ENCODE measurements around the gene WSCD1. TPM values are rescaled to one million over a fixed set of nuclear protein-coding genes. Genes with fewer than 3 reads are reported as not detected.

The WSCD1 gene
- total RNA-seq (ENCODE audit: low replicate concordance), result 0.16 and 0.18 TPM in 2 replicates

DNA sequence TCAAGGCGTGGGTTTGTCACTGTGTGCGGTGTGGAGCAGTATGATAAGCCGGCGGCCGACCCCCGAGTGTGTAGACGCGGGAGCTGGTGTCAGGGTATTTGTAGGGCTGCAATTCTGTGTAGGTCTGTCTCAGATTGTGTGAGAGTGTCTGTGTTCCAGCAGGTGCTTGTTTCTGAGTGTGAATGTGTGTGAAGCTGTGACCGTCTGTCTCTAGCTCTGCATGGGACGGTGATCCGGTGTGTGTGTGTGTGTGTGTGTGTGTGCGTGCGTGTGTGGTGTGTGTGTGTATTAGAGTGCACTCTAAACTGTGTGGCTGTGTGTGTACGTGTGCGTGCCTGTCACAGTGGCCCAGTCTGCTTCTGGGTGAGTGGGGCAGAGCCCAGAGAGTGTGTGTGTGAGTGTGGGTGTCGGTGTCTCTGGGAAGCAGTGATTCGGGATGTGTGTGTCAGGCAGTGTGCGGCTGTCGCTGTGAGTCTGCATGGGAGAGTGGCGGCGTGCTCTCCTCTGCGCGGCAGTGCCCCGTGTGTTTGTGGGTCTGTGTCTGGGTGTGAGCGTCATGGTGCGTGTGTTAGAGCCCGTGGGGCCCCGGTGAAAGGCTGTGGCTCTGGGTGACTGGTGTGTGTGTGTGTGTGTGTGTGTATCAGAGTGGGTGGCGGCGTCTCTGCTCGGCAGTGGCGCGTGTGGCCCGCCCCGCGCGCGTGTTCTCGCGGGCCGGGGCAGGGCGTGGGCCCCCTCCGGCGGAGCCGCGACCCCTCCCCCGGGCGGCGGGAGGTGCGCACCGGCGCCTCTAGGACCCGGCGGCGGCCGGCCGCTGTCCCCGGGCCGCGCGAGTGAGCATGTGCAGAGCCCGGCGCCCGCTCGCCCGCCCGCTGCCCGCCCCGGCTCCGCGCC, at the start of gene WSCD1:
TSS of gene WSCD1 (plus strand) at position 841 of the 891 bp plus-strand sequence. CDS start 10,280 bp downstream, outside the sequence.
- TF ChIP-seq, protein P1, sequence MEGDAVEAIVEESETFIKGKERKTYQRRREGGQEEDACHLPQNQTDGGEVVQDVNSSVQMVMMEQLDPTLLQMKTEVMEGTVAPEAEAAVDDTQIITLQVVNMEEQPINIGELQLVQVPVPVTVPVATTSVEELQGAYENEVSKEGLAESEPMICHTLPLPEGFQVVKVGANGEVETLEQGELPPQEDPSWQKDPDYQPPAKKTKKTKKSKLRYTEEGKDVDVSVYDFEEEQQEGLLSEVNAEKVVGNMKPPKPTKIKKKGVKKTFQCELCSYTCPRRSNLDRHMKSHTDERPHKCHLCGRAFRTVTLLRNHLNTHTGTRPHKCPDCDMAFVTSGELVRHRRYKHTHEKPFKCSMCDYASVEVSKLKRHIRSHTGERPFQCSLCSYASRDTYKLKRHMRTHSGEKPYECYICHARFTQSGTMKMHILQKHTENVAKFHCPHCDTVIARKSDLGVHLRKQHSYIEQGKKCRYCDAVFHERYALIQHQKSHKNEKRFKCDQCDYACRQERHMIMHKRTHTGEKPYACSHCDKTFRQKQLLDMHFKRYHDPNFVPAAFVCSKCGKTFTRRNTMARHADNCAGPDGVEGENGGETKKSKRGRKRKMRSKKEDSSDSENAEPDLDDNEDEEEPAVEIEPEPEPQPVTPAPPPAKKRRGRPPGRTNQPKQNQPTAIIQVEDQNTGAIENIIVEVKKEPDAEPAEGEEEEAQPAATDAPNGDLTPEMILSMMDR (IDR thresholded peaks at IDR 0.05; ENCODE audit: insufficient read depth, low read length), result no peak
- DNase-seq (ENCODE audit: low read depth), result no peak
- no peak within 1 kb of the TSS for H3K4me3 ChIP-seq (ENCODE audit: low read depth, low read length)

DNA sequence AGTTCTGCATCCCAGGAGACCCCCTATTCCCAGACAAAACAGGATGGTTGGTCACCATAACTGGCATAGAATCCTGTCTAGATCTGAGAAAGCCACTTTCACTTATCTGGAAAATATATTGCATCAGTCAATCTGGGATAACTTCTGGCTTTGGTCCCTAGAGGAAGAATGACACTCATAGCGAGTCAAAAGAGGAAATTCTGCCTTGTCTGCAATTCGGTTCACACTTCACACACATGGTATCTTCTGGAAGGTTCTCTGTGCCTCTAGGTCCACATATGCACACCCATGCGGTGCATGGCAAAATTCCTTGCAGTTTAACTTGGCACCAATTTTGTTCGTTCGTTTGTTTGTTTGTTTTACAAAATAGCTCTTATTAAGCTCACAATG, 49.2 kb upstream of the WSCD1 start:
- no peak overlapping the region for H3K4me3 ChIP-seq (ENCODE audit: low read depth, low read length)
- TF ChIP-seq, protein P1 (IDR thresholded peaks at IDR 0.05; ENCODE audit: insufficient read depth, low read length), result no peak
- no peak for DNase-seq (ENCODE audit: low read depth)

DNA sequence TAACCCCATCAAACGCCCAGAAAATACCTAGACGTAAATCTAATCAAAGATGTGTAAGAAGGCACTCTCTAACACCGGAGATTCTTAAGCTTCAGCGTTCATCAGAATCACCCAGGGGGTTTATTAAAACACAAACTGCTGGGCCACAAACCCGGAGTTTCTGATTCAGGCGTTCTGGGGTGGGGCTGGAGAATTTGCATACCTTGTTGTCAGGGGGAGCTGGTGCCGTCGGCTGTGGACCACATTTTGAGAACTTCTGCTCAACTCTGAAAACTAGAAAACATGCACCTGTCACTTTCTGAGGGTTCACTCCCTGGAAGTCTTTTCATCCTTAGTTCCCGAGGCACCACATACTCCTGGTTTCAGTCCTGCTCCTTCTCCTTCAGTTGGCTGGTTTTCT, 48.6 kb upstream of the WSCD1 start:
- H3K4me3 ChIP-seq (ENCODE audit: low read depth, low read length), result no peak overlapping the region
- DNase-seq (ENCODE audit: low read depth), result no peak
- TF ChIP-seq, protein P1 (IDR thresholded peaks at IDR 0.05; ENCODE audit: insufficient read depth, low read length), result no peak

DNA sequence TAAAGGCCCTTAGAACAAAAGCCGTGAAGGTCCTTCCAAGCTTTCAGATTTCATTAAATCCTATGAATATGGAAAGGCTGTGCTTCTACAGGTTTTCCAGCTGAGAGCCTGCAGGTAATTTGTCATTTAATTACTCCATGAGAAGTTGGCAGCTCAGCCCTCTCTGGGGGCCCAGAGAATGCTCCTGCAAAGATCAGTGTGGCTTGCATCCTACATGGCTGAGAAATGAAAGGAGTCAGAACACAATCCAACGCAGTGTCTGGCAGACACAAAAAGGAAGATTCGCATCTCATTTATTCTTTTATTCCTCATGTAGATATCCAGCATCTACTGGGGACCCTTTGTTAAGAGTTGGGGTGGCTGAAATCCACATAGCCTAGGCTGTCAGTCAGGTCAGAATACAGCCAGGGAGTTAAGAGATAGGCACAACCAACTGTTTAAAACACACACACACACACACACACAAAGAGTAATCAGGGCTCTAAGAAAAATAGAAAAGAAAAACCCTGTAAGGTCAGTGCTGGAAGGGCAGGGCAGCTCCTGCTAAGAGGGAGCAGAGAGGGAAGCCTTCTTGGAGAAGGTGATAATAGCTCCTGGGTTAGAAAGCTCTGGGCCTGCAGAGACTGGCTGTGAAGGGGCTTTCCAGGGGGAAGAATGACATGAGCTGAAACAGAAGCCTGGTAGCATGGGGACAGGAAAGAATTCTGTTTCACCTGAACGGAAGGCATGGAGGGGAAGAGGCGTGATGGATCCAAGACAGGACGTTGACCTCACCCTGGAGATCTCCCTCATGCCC, 46.9 kb upstream of the WSCD1 start:
- DNase-seq (ENCODE audit: low read depth), result no peak
- no peak overlapping the region for H3K4me3 ChIP-seq (ENCODE audit: low read depth, low read length)
- TF ChIP-seq, protein P1 (IDR thresholded peaks at IDR 0.05; ENCODE audit: insufficient read depth, low read length), result no peak

DNA sequence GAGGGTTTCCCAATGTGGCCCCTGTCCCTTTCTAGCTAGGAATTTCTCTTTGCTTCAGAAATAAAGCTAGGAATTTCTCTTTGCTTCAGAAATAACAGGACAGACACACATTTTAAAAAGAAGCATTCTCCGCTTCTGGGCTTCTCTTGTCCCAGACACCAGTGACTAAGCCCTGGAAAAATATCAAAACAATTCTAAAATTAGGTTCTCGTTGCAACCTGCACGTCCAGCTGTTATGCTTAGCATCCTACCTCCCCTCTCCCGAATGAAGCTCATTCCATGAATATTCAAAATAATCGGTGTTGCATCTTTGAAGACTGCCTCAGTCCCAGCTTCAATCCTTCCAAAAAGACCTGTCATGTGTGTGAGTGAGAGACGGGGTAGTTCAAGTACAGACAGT, 45.6 kb upstream of the WSCD1 start:
- TF ChIP-seq, protein P1 (IDR thresholded peaks at IDR 0.05; ENCODE audit: insufficient read depth, low read length), result no peak
- H3K4me3 ChIP-seq (ENCODE audit: low read depth, low read length), result no peak overlapping the region
- DNase-seq (ENCODE audit: low read depth), result no peak

DNA sequence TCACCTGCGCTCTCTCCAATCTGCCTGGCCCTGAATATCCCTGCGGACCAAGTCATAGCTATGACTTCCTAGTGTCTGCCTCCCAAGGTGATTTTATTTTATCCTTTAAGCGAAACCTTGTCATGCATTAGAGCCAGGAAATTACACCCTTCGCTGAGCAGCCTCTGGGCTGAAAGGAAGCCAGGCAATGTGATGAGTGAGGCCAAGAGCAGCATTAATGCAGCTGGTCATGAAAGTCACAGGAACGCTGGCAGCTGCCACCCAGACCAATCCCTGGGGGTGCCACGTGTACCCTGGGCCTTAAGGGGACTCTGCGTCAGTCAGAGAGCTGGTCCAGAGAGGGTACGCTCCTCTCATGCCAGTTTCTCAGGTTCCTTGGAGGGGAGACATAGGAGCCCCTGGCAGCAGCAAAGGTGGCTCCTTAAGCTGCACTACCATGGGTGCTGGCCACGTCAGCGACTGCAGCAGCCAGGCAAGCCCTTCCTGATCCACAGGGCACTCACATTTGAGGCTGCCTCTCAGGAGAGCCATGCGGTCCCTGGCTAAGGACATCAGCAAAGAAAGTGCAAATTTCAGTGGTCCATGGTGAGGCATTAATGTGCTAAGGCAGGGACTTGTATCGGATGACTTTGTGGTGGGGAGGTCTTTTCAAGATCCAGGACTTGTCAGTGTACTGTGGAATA, 42.7 kb upstream of the WSCD1 start:
- TF ChIP-seq, protein P1 (IDR thresholded peaks at IDR 0.05; ENCODE audit: insufficient read depth, low read length), result no peak
- no peak for DNase-seq (ENCODE audit: low read depth)
- H3K4me3 ChIP-seq (ENCODE audit: low read depth, low read length), result no peak overlapping the region
